Ovary (tissue), 9 donors: ENCODE measurements around the gene ARHGEF7. TPM values are rescaled to one million over a fixed set of nuclear protein-coding genes. Genes with fewer than 3 reads are reported as not detected.

Experiments
- DNase-seq, 5 donors: peaks; one replicate each; pipeline ENCODE4 v3.0.0-alpha.2; 2019 to 2020
- H3K27ac ChIP-seq, 2 donors: fragments of 200-600 bp; one replicate each; pipeline versions ENCODE4 v1.5.1 to v1.8.0; 2019 to 2022
- H3K27me3 ChIP-seq: fragments of 200-600 bp; one replicate; pipeline ENCODE4 v1.8.0; 2022
- H3K36me3 ChIP-seq: fragments of 200-600 bp; sonication (generic); one replicate; pipeline ENCODE4 v1.5.1; 2019
- H3K4me1 ChIP-seq: one replicate; pipeline ENCODE4 v1.8.1; 2013; ENCODE audit warnings: mild to moderate bottlenecking, moderate library complexity; ENCODE audit not compliant: insufficient read depth
- H3K4me3 ChIP-seq: fragments of 200-600 bp; sonication (generic); one replicate; pipeline ENCODE4 v1.5.1; 2017
- H3K9me3 ChIP-seq, 2 donors: fragments of 200-600 bp in 1 of 2; sonication (generic) in 1 of 2; one replicate each; pipeline versions ENCODE4 v1.5.1 to v1.8.1; 2013 to 2019; ENCODE audit warnings: mild to moderate bottlenecking in 1 of 2, moderate library complexity in 1 of 2
- CTCF ChIP-seq, 3 donors: fragments of 450-650 bp in 2 of 3; fragments of 200-600 bp in 1 of 3; IDR thresholded peaks; one replicate each; pipeline versions ENCODE4 v1.5.1 to v1.8.0; 2016 to 2022; ENCODE audit warnings: antibody characterized with exemption in 3 of 3, mild to moderate bottlenecking in 1 of 3
- EP300 ChIP-seq: sonication (generic); formaldehyde crosslinking; IDR thresholded peaks from one replicate; pipeline ENCODE4 v1.6.1; 2017; ENCODE audit warnings: antibody characterized with exemption
- POLR2A ChIP-seq: fragments of 450-650 bp; IDR thresholded peaks from one replicate; pipeline ENCODE4 v1.6.1; 2017; ENCODE audit warnings: antibody characterized with exemption, mild to moderate bottlenecking, moderate library complexity
- WGBS, 3 donors: extraction: QIAGEN DNeasy Blood & Tissue Kit in 1 of 3; methylation state at CpG; one replicate each; pipeline versions ENCODE4 v1.1.5 to v1.1.7; 2013 to 2017; 5-methylcytosine and 5-hydroxymethylcytosine counted together
- intact Hi-C, 4 donors: fragments of 100-400 bp; cut with DNase I; formaldehyde crosslinking; loops; one replicate each; pipeline versions ENCODE4 v1.11.0 to v1.15.1; 2022 to 2023
- polyA plus RNA-seq, 2 donors: library from polyadenylated mRNA; stranded (reverse); fragments of 200-250 nt in 1 of 2; fragments of 350-450 nt in 1 of 2; fragmentation: Illumina TruSeq in 1 of 2; extraction: RNeasy Lipid Tissue Mini Kit (QIAGEN cat#74804) in 1 of 2; gene quantifications; one replicate each; pipeline ENCODE4 v1.2.3, GENCODE V29; 2013 to 2014
- total RNA-seq, 7 donors: library from RNA; depleted of rRNA in 2 of 7; stranded (reverse); fragments of >200 nt in 2 of 7; fragmentation: NEBNext Ultra II Directional in 3 of 7; extraction: Animal tissue kit (Norgen Biotek cat#: 25700) in 3 of 7; gene quantifications; one replicate each; pipeline versions ENCODE4 v1.1.0 to v1.2.4, GENCODE V29; 2016 to 2023
- donor health status: DM: no; HTN: no; CAD: no; lungs with moderate emphysema.
- donor health status: DM: no; HTN: no; CAD: no.
- donor health status: Bipolar disorder and iron deficiency.
- donor health status: DM: yes; HTN: yes; CAD: no.
- donor health status: DM: no; HTN: no; CAD: no.
- donor health status: DM: yes; HTN: yes; CAD: no.

The ARHGEF7 gene
- total and polyA plus RNA-seq, 9 donors = 27.6 to 58.5 (median 52.2) TPM

GRCh38 chr13:111288276-111288675 is 173.2 kb downstream of the ARHGEF7 start:
- DNase-seq = no peak
- intact Hi-C loops = no loop called here
- Histone ChIP-seq H3K9me3 (no peaks in the 10 kb centered on the region), H3K27me3 (no peaks in the 10 kb centered on the region), H3K27ac (no peak overlapping the region), H3K36me3 (no peaks in the 10 kb centered on the region), H3K4me3 (no peak overlapping the region), H3K4me1 (no peaks in the 10 kb centered on the region)
- 80 to 86% (median 81%) methylated on average over 7 of the region's 7 CpGs for WGBS, 3 donors
- TF ChIP-seq CTCF (IDR thresholded peaks at IDR 0.05) (no peak), EP300 (no peak), POLR2A (no peak)

- Histone ChIP-seq H3K4me3 (no peak overlapping the region), H3K4me1 (no peaks in the 10 kb centered on the region), H3K36me3 (no peaks in the 10 kb centered on the region), H3K9me3 (no peaks in the 10 kb centered on the region), H3K27me3 (no peaks in the 10 kb centered on the region), H3K27ac (no peak overlapping the region)
- DNase-seq = no peak
- TF ChIP-seq EP300 = no peak
- no peak for TF ChIP-seq CTCF (IDR thresholded peaks at IDR 0.05)
- TF ChIP-seq POLR2A = no peak
- intact Hi-C loops = no loop called here
- 90 to 92% (median 91%) methylated on average over 11 of the region's 11 CpGs for WGBS, 3 donors
Observed at GRCh38 chr13:111289251-111289650, 174.1 kb downstream of the ARHGEF7 start.

- no peaks in the 10 kb centered on the region for H3K36me3 ChIP-seq
- 90 to 93% (median 92%) methylated on average over 14 of the region's 14 CpGs for WGBS, 3 donors
- TF ChIP-seq POLR2A (no peak), EP300 (no peak), CTCF (IDR thresholded peaks at IDR 0.05) (no peak)
Observed at GRCh38 chr13:111291908-111292307, 176.8 kb downstream of the ARHGEF7 start.

GRCh38 chr13:111292710-111293485 is 177.8 kb downstream of the ARHGEF7 start:
- no peak for TF ChIP-seq CTCF (IDR thresholded peaks at IDR 0.05)
- no peak for TF ChIP-seq POLR2A
- no peak for TF ChIP-seq EP300
- H3K4me1 ChIP-seq = no peaks in the 10 kb centered on the region
- 93 to 97% (median 94%) methylated on average over 13 of the region's 13 CpGs for WGBS, 3 donors

More at GRCh38 chr13:111291908-111292307, 176.8 kb downstream of the ARHGEF7 start:
- H3K4me1 ChIP-seq = no peaks in the 10 kb centered on the region
- intact Hi-C loops = no loop called here
- no peak overlapping the region for H3K4me3 ChIP-seq
- no peak for DNase-seq
- no peak overlapping the region for H3K27ac ChIP-seq
- H3K9me3 ChIP-seq = no peaks in the 10 kb centered on the region
- H3K27me3 ChIP-seq = no peaks in the 10 kb centered on the region

More at GRCh38 chr13:111292710-111293485, 177.8 kb downstream of the ARHGEF7 start:
- H3K4me3 ChIP-seq = no peak overlapping the region
- no peaks in the 10 kb centered on the region for H3K36me3 ChIP-seq
- no peak for DNase-seq
- no peaks in the 10 kb centered on the region for H3K9me3 ChIP-seq
- no peaks in the 10 kb centered on the region for H3K27me3 ChIP-seq
- H3K27ac ChIP-seq = no peak overlapping the region
- intact Hi-C loops = no loop called here
